Retinal pigment epithelial cell (primary cell): ENCODE measurements around the gene IRF2.

Source experiments
- DNase-seq: peaks from one replicate; pipeline ENCODE4 v3.0.0-alpha.2; 2010; ENCODE audit warnings: low read depth
- H3K4me3 ChIP-seq: 2 replicates; pipeline ENCODE4 v1.5.1; 2011; ENCODE audit warnings: mild to moderate bottlenecking, low read length, control low read depth, moderate library complexity
- CTCF ChIP-seq: conservative IDR thresholded peaks from 2 replicates; pipeline ENCODE4 v1.5.1; 2011; ENCODE audit warnings: low read depth, low read length, control low read depth, inconsistent platforms

IRF2 gene

GRCh38 chr4:184403384-184403781 lies 71.0 kb downstream of the IRF2 start:
- TF ChIP-seq CTCF = no peak
- no peak overlapping the region for H3K4me3 ChIP-seq
- DNase-seq = no peak

DNA sequence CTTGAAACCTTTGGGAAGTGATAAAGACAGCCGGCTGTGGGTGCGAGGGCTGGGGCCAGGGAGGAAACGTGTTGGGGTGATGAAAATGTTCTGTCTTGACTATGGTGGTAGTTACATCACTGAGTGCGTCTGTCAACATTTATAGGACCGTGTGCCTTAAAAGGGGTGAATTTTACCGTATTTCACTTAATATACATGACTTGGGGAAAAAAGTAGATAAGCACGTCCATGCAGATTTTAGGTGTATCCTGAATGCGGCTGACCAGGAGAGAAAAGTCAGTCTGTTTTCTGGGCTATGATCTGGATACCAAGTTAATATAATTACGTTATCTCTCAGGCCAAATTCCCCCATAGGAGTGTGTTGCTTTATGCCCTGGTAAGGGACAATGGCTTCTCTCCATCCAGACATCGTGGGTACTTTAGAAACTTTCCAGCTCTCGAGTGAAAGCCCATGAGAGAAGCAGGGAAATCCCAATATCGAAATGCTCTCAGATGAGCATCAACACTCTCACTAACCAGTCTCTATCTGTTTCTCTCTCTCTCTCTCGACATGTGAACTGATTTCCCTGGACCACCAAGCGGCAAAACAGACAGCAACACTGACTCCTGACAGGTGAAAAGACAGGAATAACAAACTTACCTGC lies 71.5 kb downstream of the IRF2 start:
- no peak for TF ChIP-seq CTCF
- H3K4me3 ChIP-seq = no peak overlapping the region
- DNase-seq = no peak

DNA sequence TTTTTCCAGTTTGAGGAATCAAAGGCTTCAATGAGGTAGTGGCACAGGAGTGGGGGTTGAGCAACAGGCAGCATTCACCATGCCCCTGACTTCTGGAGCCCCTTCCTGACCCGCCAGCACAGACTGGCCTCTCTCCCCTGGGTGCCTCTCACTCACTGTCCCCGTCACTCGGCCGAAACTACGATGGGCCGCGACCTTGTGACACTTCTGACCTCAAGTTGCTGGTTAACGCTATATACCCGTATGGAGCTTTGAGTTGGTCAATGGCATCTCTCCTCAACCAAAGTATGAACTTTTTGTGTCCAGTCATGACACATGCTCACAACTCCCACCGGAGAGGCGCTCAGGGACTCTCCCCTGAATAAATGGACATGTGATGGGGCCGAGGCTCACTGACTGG lies 72.1 kb downstream of the IRF2 start:
- no peak for DNase-seq
- no peak for TF ChIP-seq CTCF
- no peak overlapping the region for H3K4me3 ChIP-seq

DNA sequence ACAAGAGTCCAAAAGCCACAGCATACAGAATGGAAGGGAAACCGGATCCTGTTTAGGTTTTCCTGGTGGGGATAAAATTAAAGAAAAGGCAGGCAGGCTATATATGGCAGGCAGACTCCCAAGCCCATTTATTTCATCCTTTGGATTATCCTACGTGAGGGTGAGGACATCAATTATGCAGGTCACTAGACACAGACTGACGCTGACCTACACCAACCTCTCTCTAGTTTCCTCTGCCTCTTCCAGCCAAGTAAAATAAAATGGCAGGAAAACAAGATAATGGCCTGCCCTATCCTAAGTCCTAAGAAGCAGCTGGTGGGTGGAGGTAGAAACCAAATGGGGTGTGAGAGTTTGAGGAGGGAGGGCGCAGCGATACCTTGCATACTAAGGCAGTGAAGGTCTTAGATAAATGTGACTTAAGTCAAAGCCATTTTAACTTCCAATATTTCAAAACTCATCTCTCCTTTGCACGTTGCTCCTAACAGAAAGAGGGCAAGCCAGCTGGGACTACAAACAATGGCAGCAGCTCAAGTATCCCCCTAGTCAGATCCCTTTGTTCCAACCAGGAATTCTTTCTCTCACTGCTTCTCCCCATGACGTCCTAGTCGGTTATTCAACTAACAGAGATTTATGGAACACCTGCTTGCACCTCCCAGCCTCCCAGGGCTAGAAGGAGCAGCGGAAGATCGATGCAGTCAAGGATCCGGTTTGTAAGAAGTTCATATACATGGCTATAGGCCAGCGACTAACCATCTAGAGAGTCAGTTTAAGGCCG lies 72.8 kb downstream of the IRF2 start:
- H3K4me3 ChIP-seq = no peak overlapping the region
- DNase-seq = no peak
- no peak for TF ChIP-seq CTCF

GRCh38 chr4:184400891-184401290 lies 73.5 kb downstream of the IRF2 start:
- H3K4me3 ChIP-seq = no peak overlapping the region
- TF ChIP-seq CTCF = no peak
- no peak for DNase-seq

- DNase-seq = peak; percentile 34
- H3K4me3 ChIP-seq = no peak overlapping the region
- no peak for TF ChIP-seq CTCF
These were observed 73.9 kb downstream of the IRF2 start for GRCh38 chr4:184400375-184400870.

- no peak for TF ChIP-seq CTCF
- no peak overlapping the region for H3K4me3 ChIP-seq
- DNase-seq = no peak
These were observed 74.8 kb downstream of the IRF2 start for GRCh38 chr4:184399512-184399908.
